Stimulated activated CD8-positive, alpha-beta memory T cell treated with anti-CD3 and anti-CD28 coated beads, Interleukin-12 subunit alpha, Interleukin-12 subunit beta, amount 100 ng/mL, for 24 hours (primary cell): ENCODE data around the gene ITPRIP.

Source experiments
- DNase-seq: peaks from one replicate; pipeline ENCODE4 v3.0.0-alpha.2; 2020; ENCODE audit errors: extremely low read depth

ITPRIP gene

GRCh38 chr10:104325436-104326435 is 12.5 kb downstream of the ITPRIP start:
- no peak for DNase-seq

DNA sequence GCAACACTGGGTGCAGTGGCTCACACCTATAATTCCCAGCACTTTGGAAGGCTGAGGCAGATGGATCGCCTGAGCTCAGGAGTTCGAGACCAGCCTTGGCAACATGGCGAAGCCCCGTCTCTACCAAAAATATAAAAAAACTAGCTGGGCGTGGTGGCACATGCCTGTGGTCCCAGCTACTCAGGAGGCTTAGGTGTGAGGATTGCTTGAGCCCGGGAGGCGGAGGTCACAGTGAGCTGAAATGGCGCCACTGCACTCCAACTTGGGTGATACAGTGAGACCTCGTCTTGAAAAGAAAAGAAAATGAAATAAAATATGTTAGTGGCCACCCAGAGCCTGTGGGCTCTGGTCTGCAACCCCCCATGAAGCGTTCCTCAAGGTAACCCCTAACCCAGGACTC is 13.3 kb downstream of the ITPRIP start:
- no peak for DNase-seq

GRCh38 chr10:104324221-104324686 is 14.0 kb downstream of the ITPRIP start:
- DNase-seq: no peak

- no peak for DNase-seq
Observed at GRCh38 chr10:104323760-104324201, 14.5 kb downstream of the ITPRIP start.

DNA sequence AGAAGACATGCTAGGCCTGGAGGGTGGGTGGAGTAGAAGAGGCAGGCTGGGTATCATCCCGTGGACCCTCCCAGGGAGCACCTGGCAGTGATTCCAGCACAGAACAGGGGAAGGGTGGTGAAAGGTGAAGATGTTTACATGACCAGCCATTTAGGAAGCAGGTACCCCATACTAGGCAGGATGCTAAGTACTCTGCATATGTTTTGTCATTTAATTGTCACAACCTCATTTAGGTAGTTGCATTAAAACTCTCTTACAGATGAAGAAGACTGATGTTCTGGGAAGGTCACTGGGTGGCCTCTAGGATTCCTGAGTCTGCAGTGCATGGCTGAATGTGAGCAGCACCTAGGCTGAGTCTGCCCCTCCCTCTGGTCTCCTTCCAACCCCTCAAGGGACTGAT is 15.2 kb downstream of the ITPRIP start:
- DNase-seq: no peak

- no peak for DNase-seq
Observed at GRCh38 chr10:104322416-104322782, 15.9 kb downstream of the ITPRIP start.

GRCh38 chr10:104321725-104322415 is 16.4 kb downstream of the ITPRIP start:
- DNase-seq: no peak

- DNase-seq: no peak
Observed at GRCh38 chr10:104321226-104321625, 17.0 kb downstream of the ITPRIP start.

GRCh38 chr10:104318810-104319741 is 19.2 kb downstream of the ITPRIP start:
- DNase-seq: no peak

DNA sequence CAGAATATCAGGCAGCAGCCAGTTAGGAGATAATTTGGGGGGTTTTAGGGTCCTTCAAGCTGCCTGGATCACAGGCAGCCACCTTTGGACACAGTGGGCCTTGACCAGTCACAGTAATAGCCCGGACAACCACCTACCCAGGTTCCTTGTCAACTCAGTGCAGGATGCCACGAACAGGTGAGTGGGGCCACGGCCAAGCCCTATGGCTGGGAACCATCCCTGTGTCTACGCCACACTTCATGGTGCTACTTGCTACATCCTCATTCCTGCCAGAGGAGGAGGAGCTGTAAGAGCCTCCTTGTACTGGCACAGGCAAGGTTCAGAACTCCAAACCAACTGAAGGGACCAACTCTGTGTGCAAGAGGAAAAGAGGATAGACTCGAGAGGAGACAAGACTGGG is 19.9 kb downstream of the ITPRIP start:
- DNase-seq: no peak

DNA sequence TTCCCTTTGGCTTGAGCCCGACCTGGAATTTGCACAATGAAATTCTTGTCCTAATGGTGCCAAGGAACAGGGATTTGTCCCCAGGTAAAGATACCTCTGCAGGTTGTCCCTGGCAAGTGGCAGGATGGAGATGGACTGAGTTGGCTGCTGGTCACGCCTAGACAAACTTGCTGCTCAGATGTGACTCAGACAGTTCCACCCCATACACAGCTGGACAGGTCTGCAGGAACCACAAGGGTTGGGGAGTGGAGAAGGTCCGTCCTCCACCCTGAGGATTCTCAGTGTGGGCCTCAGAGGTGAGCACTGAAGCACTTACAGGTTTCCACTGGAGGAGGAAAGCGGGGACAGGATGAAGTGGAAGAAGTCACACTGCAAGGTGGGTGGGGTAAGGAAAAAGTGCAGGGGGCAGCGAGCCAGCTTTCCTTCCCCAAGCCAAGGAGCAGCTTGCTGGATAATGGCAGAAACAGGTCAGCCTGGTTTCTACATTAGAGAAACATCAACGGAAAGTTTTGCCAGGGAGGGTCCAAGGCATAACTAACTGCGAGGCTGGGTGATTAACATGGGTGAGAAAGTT is 20.5 kb downstream of the ITPRIP start:
- DNase-seq: no peak

DNA sequence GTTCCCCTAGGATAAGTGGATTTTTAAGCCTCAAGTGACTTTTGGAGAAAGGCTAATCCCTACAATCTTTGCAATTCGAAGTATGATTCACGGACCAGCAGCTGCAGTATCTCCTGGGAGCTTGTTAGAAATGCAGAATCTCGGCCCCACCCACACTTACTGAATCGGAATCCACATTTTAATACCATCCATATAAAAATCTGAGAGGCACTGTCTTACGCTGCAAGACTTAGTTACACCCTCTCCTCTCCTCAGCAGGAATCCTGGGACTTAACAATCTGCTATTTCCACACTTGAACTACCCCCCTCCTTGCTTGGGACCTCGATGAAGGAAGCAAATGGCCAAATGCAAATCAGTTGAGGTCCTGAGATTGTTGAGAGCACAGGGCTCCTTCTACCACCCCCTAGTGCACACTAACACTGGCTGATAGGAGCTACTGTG is 21.0 kb downstream of the ITPRIP start:
- no peak for DNase-seq

DNA sequence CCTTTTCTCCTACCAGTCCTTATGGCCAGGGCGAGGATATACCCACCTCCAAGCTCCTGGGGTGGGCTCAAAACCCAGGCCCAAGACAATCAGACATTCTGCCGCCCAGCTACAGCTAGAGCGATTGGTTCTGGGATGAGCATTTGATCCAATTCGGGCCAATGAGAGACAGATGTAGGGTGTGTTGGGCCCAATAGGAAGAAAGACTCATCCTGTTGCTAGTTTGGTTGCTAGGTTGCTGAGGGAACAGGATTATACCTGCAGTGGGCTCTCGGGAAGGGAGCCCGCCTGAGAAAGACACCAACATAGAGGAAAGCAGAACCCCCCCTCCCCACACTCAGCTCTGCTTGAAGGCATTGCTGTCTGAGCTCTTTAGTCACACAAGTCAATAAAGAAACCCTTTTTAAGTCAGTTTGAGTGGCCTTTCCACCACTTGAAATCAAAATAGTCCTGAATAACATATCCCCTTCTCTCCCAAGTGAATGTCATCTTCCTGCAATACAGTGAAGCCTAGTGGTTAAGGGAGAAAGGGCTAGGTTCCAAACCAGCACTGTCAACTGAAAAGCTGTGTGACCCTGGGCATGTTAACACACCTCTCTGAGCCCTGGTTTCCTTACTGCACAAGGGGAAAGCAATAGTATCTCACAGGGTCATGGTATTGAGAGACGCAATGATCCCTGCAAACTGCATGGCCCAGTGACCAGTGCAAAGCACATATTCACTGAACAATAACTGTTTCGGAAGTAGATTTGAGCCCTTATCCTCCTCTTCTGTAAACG is 21.8 kb downstream of the ITPRIP start:
- no peak for DNase-seq

- no peak for DNase-seq
Observed at GRCh38 chr10:104315486-104315921, 22.8 kb downstream of the ITPRIP start.

- no peak for DNase-seq
Observed at GRCh38 chr10:104314591-104315485, 23.4 kb downstream of the ITPRIP start.

- DNase-seq: no peak
Observed at GRCh38 chr10:104311184-104311720, 27.0 kb downstream of the ITPRIP start.

- no peak for DNase-seq
Observed at GRCh38 chr10:104309980-104310978, 28.0 kb downstream of the ITPRIP start.

GRCh38 chr10:104308439-104308903 is 29.8 kb downstream of the ITPRIP start:
- DNase-seq: no peak
